GDM1 (cell line): ENCODE measurements around the gene ACAA1.

Experiments
- DNase-seq: peaks from one replicate; lab custom pipeline; 2025; lab: John Stamatoyannopoulos, UW

The ACAA1 gene

DNA sequence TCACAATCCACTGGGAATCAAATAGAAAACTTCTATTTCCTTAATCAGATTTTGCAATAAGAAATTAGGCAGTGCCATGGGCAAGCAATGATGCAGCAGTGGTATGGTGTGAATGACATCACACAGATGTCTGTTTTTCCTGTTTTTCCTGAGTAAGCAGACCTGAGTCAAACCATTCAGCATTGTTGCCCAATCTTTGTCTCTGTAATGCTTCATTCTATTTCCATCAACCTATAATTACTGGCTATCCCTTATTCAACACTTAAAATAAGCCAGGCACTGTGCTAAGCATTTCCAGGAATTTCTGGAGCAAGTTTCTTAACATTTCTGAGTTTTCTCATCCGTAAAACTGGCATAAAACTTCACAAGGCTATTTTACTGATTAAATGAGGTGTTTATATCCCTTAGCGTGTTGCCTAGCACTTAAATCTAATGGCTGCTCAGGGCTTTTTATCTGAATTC lies 17.1 kb upstream of the ACAA1 start:
- DNase-seq: no peak

GRCh38 chr3:38153221-38153620 lies 16.3 kb upstream of the ACAA1 start:
- DNase-seq: no peak

DNA sequence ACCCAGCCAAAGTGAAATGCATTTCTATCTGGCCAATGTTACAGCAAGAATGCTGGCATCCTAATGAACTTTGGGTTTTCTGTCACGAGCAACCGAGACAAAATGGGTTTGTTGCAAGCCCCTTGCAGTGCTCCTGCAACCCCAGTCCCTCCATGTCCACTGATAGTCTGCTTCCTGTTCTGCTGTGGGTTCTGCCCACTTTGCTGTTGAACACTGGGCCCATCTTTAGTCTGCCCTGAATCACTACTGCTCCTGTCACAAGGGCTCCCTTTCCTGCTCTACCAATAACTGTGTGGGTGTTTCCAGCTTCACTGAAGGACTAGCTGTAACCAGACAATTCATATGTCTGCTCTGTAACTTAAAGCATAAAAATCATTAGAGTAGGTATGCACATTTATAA lies 15.7 kb upstream of the ACAA1 start:
- no peak for DNase-seq

DNA sequence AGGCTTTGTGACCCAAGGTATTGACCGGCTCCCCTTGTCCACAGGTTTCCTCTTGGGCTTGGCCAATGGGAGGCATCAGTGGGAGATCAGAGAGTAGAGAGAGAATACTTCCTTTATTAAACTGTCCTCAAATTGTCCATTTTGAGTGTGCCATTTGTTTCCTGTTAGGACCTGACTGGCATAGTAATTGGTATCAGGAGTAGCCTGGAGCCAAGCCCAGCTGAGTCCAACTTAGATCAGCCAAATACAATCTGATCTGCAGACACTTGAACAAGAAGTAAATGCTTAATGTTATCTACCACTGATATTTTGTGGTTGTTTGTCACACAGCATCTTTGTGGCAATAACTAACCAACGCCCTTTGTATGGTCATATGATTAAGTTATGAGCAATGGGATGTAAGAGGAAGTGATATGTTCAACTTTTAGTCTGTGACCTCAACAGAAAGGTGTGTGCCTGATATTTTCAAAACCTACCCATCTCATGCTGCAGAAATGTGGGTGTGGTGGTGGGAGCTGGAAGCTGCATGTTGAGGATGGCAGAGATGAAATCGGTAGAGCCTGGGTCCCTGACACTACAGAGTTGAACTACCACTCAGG lies 14.8 kb upstream of the ACAA1 start:
- DNase-seq: no peak

GRCh38 chr3:38150780-38151528 lies 14.0 kb upstream of the ACAA1 start:
- DNase-seq: no peak

GRCh38 chr3:38149708-38150107 lies 12.8 kb upstream of the ACAA1 start:
- DNase-seq: peak; percentile 40

- no peak for DNase-seq
Observed at GRCh38 chr3:38148311-38148882, 11.5 kb upstream of the ACAA1 start.

- DNase-seq: no peak
Observed at GRCh38 chr3:38147421-38147820, 10.5 kb upstream of the ACAA1 start.

GRCh38 chr3:38146504-38146903 lies 9.6 kb upstream of the ACAA1 start:
- DNase-seq: no peak

- DNase-seq: no peak
Observed at GRCh38 chr3:38143511-38143910, 6.6 kb upstream of the ACAA1 start.

GRCh38 chr3:38142959-38143358 lies 6.0 kb upstream of the ACAA1 start:
- no peak for DNase-seq

DNA sequence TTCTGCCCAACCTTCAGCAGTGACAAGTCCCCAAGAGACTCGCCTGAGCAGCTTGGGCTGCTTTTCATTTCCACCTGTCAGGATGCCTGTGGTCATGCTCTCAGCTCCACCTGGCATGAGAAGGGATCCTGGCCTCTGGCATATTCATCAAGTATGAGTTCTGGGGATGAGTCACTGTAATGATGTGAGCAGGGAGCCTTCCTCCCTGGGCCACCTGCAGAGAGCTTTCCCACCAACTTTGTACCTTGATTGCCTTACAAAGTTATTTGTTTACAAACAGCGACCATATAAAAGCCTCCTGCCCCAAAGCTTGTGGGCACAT lies 5.0 kb upstream of the ACAA1 start:
- DNase-seq: no peak

- DNase-seq: no peak
Observed at GRCh38 chr3:38141173-38141951, 4.4 kb upstream of the ACAA1 start.

DNA sequence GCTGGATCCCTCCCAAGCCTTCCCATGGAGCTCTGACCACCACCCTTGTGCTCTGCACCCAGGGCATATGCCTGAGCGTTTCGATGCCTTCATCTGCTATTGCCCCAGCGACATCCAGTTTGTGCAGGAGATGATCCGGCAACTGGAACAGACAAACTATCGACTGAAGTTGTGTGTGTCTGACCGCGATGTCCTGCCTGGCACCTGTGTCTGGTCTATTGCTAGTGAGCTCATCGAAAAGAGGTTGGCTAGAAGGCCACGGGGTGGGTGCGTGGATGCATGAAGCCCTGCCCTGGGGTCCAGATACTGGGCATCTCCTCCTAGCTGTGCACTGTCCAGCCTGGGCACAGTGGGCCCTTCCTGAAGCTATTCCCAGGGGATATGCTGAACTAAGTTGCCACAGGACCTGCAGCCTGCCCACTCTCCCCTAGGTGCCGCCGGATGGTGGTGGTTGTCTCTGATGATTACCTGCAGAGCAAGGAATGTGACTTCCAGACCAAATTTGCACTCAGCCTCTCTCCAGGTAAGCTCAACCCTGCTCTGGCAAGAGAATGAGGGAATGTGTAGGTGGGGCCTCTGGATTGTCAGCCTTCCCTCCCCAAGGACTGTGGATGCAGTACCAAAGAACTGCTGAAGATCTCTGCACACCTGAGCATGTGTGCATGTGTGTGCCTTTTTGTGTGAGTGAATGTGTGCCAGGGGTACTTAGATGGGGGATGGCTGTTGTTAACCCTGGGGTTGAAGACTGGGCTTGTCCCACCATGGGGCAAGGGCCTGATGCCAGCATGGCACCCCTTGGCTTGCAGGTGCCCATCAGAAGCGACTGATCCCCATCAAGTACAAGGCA lies 3.6 kb upstream of the ACAA1 start:
- no peak for DNase-seq

DNA sequence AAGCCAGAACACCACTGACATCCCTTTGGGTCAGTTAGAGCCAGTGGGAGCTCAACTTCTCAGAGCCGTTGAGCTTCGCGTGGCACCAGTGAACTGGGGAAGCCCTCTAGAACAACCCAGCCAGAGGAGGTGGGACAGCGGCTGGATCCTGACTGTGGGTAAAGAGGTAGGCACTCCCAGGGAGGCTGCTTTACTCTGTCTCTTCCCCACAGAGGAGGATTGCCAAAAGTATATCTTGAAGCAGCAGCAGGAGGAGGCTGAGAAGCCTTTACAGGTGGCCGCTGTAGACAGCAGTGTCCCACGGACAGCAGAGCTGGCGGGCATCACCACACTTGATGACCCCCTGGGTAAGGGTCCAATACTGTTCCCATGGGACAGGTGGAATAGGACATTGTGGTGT lies 2.7 kb upstream of the ACAA1 start:
- DNase-seq: no peak

- no peak for DNase-seq
Observed at GRCh38 chr3:38139191-38139590, 2.3 kb upstream of the ACAA1 start.

- peak; percentile 68 for DNase-seq
Observed at GRCh38 chr3:38138349-38139190, 1.6 kb upstream of the ACAA1 start, which contains the start of gene MYD88. TSS of gene MYD88 (plus strand) at chr3:38138661. CDS start at chr3:38138701, 40 bp downstream.

- DNase-seq: no peak
Observed at GRCh38 chr3:38137615-38138348, 855 bp upstream of the ACAA1 start.

GRCh38 chr3:38136393-38136776 lies 542 bp downstream of the ACAA1 start:
- DNase-seq: no peak

GRCh38 chr3:38135621-38136277 lies 1.2 kb downstream of the ACAA1 start:
- peak; percentile 11 for DNase-seq
